ENCODE data around the gene KCNH4. TPM values are rescaled to one million over a fixed set of nuclear protein-coding genes. Genes with fewer than 3 reads are reported as not detected.
"Not testable (repeated sequence)": the region's sequence is repeated elsewhere in the genome, so short reads cannot be mapped to it uniquely, and the experiment has no call there.

Gene KCNH4
- total RNA-seq (2014; rRNA removed; shearing (Covaris generic)), result 0.05 TPM in 1 of 2 replicates, not detected in the other
- polyA plus RNA-seq (2014; cell fraction: nucleus; rRNA removed), result 0.19 and 0.23 TPM in 2 replicates

GRCh38 chr17:42180922-42181850 lies at the start of gene KCNH4:
TSS of gene KCNH4 (minus strand) at chr17:42181142. CDS start at chr17:42180945, 197 bp downstream.
- peak; percentile 29 for DNase-seq (ENCODE audit: extremely low read depth, low read depth)

- no peak for DNase-seq (ENCODE audit: extremely low read depth, low read depth)
Measured at GRCh38 chr17:42230225-42230624, 49.3 kb upstream of the KCNH4 start.

GRCh38 chr17:42227849-42228700 lies 47.1 kb upstream of the KCNH4 start:
- DNase-seq (ENCODE audit: extremely low read depth, low read depth), result no peak

- DNase-seq (ENCODE audit: extremely low read depth, low read depth), result no peak
Measured at GRCh38 chr17:42225646-42226045, 44.7 kb upstream of the KCNH4 start.

- no peak for DNase-seq (ENCODE audit: extremely low read depth, low read depth)
Measured at GRCh38 chr17:42224651-42225050, 43.7 kb upstream of the KCNH4 start.

GRCh38 chr17:42221886-42222745 lies 41.2 kb upstream of the KCNH4 start:
- DNase-seq (ENCODE audit: extremely low read depth, low read depth), result peak; percentile 44

GRCh38 chr17:42219280-42219679 lies 38.3 kb upstream of the KCNH4 start:
- DNase-seq (ENCODE audit: extremely low read depth, low read depth), result not testable (repeated sequence)

- DNase-seq (ENCODE audit: extremely low read depth, low read depth), result no peak
Measured at GRCh38 chr17:42214156-42214555, 33.2 kb upstream of the KCNH4 start.

- no peak for DNase-seq (ENCODE audit: extremely low read depth, low read depth)
Measured at GRCh38 chr17:42212382-42212781, 31.4 kb upstream of the KCNH4 start.

GRCh38 chr17:42211921-42212341 lies 31.0 kb upstream of the KCNH4 start:
- not testable (repeated sequence) for DNase-seq (ENCODE audit: extremely low read depth, low read depth)

GRCh38 chr17:42210046-42210445 lies 29.1 kb upstream of the KCNH4 start:
- DNase-seq (ENCODE audit: extremely low read depth, low read depth), result no peak

- DNase-seq (ENCODE audit: extremely low read depth, low read depth), result not testable (repeated sequence)
Measured at GRCh38 chr17:42206153-42206612, 25.2 kb upstream of the KCNH4 start.

- DNase-seq (ENCODE audit: extremely low read depth, low read depth), result no peak
Measured at GRCh38 chr17:42203354-42203753, 22.4 kb upstream of the KCNH4 start.

- DNase-seq (ENCODE audit: extremely low read depth, low read depth), result no peak
Measured at GRCh38 chr17:42202696-42203095, 21.8 kb upstream of the KCNH4 start.

- DNase-seq (ENCODE audit: extremely low read depth, low read depth), result no peak
Measured at GRCh38 chr17:42202159-42202558, 21.2 kb upstream of the KCNH4 start.

- no peak for DNase-seq (ENCODE audit: extremely low read depth, low read depth)
Measured at GRCh38 chr17:42201458-42201772, 20.5 kb upstream of the KCNH4 start.

- no peak for DNase-seq (ENCODE audit: extremely low read depth, low read depth)
Measured at GRCh38 chr17:42200706-42201457, 19.9 kb upstream of the KCNH4 start.

- DNase-seq (ENCODE audit: extremely low read depth, low read depth), result no peak
Measured at GRCh38 chr17:42199416-42200011, 18.6 kb upstream of the KCNH4 start.

GRCh38 chr17:42198897-42199296 lies 18.0 kb upstream of the KCNH4 start:
- no peak for DNase-seq (ENCODE audit: extremely low read depth, low read depth)

Data from NCI-H460 (cell line).